ENCODE results near the gene ANKRD1.

DNA sequence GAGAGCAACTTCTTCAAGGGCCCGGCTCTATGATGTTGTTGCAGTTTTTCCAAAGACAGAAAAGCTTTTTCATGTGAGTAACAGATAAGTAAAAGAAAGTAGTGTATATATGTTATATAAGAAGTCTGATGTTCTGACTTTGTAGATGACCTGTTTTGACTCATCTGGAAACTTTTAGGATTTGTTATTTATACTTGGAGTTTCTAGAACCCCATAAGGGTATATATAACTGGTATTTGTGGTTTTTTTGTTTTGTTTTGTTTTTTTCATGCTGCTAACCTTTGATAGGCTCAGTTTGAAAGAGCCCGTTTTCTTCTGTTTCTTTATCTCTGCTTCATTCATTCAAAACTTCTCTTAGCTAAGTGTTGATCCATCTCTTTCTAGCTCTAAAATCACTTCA lies 41.8 kb downstream of the ANKRD1 start:
- TF ChIP-seq, protein P1, sequence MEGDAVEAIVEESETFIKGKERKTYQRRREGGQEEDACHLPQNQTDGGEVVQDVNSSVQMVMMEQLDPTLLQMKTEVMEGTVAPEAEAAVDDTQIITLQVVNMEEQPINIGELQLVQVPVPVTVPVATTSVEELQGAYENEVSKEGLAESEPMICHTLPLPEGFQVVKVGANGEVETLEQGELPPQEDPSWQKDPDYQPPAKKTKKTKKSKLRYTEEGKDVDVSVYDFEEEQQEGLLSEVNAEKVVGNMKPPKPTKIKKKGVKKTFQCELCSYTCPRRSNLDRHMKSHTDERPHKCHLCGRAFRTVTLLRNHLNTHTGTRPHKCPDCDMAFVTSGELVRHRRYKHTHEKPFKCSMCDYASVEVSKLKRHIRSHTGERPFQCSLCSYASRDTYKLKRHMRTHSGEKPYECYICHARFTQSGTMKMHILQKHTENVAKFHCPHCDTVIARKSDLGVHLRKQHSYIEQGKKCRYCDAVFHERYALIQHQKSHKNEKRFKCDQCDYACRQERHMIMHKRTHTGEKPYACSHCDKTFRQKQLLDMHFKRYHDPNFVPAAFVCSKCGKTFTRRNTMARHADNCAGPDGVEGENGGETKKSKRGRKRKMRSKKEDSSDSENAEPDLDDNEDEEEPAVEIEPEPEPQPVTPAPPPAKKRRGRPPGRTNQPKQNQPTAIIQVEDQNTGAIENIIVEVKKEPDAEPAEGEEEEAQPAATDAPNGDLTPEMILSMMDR (IDR thresholded peaks at IDR 0.05; ENCODE audit: extremely low read depth in 1 of 2, insufficient read depth in 1 of 2, low read depth in 1 of 2, low read length in 2 of 2) = no peak
- TF ChIP-seq EZH2 (IDR thresholded peaks at IDR 0.05; ENCODE audit: borderline replicate concordance, low read depth, low read length, severe bottlenecking) (no peak), POLR2AphosphoS5 (IDR thresholded peaks at IDR 0.05; ENCODE audit: insufficient read depth, low read depth, low read length) (no peak), GATA2 (IDR thresholded peaks at IDR 0.05; ENCODE audit: insufficient read depth, insufficient read length, low read depth, low read length) (no peak), MAX (IDR thresholded peaks at IDR 0.05; ENCODE audit: insufficient read depth, insufficient read length) (no peak), POLR2A (IDR thresholded peaks at IDR 0.05; ENCODE audit: low read depth, low read length) (no peak), MYC (IDR thresholded peaks at IDR 0.05; ENCODE audit: low read depth, low read length) (no peak), JUN (IDR thresholded peaks at IDR 0.05; ENCODE audit: borderline replicate concordance, insufficient read depth, insufficient read length, low read depth) (no peak)
